HepG2 (cell line): ENCODE measurements around the gene ERF. TPM values are rescaled to one million over a fixed set of nuclear protein-coding genes. Genes with fewer than 3 reads are reported as not detected.
A peak's percentile ranks its signal among the peaks of the same experiment; 100 is the strongest.

Experiments
- EZH2 ChIP-seq: conservative IDR thresholded peaks from 2 replicates; pipeline ENCODE4 v1.6.1; 2012; ENCODE audit warnings: mild to moderate bottlenecking, low read depth, low read length, moderate library complexity
- HNRNPUL1 ChIP-seq: fragments of 200-400 bp; formaldehyde crosslinking; IDR thresholded peaks from 2 replicates; pipeline ENCODE4 v1.6.1; 2017; ENCODE audit warnings: low read depth, mild to moderate bottlenecking, low read length, moderate library complexity
- MLLT10 ChIP-seq: sonication (generic); formaldehyde crosslinking; IDR thresholded peaks from 2 replicates; pipeline ENCODE4 v1.4.0; 2020; ENCODE audit warnings: missing genetic modification reagents
- SKIL ChIP-seq: sonication (generic); formaldehyde crosslinking; IDR thresholded peaks from 2 replicates; pipeline ENCODE4 v1.8.0; 2022; ENCODE audit warnings: missing genetic modification reagents, mild to moderate bottlenecking, moderate library complexity, borderline replicate concordance
- SRSF1 ChIP-seq: fragments of 200-400 bp; formaldehyde crosslinking; optimal IDR thresholded peaks from 2 replicates; pipeline ENCODE3; 2017; ENCODE audit warnings: mild to moderate bottlenecking, low read depth, low read length, moderate library complexity
- SYNCRIP ChIP-seq: fragments of 200-400 bp; formaldehyde crosslinking; IDR thresholded peaks from 2 replicates; pipeline ENCODE4 v1.6.1; 2018; ENCODE audit warnings: mild to moderate bottlenecking, low read depth, low read length; ENCODE audit not compliant: insufficient read depth
- ZBED4 ChIP-seq: sonication (generic); formaldehyde crosslinking; IDR thresholded peaks from 2 replicates; pipeline ENCODE4 v1.4.0; 2020; ENCODE audit warnings: missing genetic modification reagents, borderline replicate concordance
- ZBTB7A ChIP-seq: sonication (generic); formaldehyde crosslinking; IDR thresholded peaks from 2 replicates; pipeline ENCODE4 v1.8.0; 2022; ENCODE audit warnings: mild to moderate bottlenecking, missing genetic modification reagents
- ZFX ChIP-seq: sonication (generic); formaldehyde crosslinking; IDR thresholded peaks from 2 replicates; pipeline ENCODE4 v1.4.0; 2020; ENCODE audit warnings: mild to moderate bottlenecking, low read depth, missing genetic modification reagents, moderate library complexity
- ZNF484 ChIP-seq: sonication (generic); formaldehyde crosslinking; IDR thresholded peaks from 2 replicates; pipeline ENCODE4 v1.5.1; 2020; ENCODE audit warnings: mild to moderate bottlenecking, low read depth, missing genetic modification reagents, borderline replicate concordance
- ZNF501 ChIP-seq: sonication (generic); formaldehyde crosslinking; IDR thresholded peaks from 2 replicates; pipeline ENCODE4 v1.5.1; 2020; ENCODE audit warnings: mild to moderate bottlenecking, moderate library complexity, missing genetic modification reagents
- ZNF678 ChIP-seq: sonication (generic); formaldehyde crosslinking; IDR thresholded peaks from 2 replicates; pipeline ENCODE4 v1.4.0; 2020; ENCODE audit warnings: mild to moderate bottlenecking, missing genetic modification reagents
- ZNF770 ChIP-seq: sonication (generic); formaldehyde crosslinking; IDR thresholded peaks from 2 replicates; pipeline ENCODE4 v1.5.0; 2020; ENCODE audit warnings: mild to moderate bottlenecking, missing genetic modification reagents
- ZSCAN12 ChIP-seq: sonication (generic); formaldehyde crosslinking; IDR thresholded peaks from 2 replicates; pipeline ENCODE4 v1.9.0; 2021; ENCODE audit warnings: mild to moderate bottlenecking, missing genetic modification reagents
- ZSCAN22 ChIP-seq: sonication (generic); formaldehyde crosslinking; IDR thresholded peaks from 2 replicates; pipeline ENCODE4 v1.4.0; 2020; ENCODE audit warnings: mild to moderate bottlenecking, missing genetic modification reagents
- polyA plus RNA-seq, 8 experiments: library from polyadenylated mRNA; depleted of rRNA in 3 of 8; stranded (reverse) in 7 of 8; unstranded in 1 of 8; fragments of >200 nt; fragmentation: Illumina TruSeq in 4 of 8; extraction: Trizol in 4 of 8; gene quantifications; 2 replicates each; pipeline versions ENCODE4 v1.2.1 to v1.2.3, GENCODE V29; 2011 to 2016; ENCODE audit warnings: low read depth in 4 of 8, missing spikeins in 1 of 8, mixed read lengths in 1 of 8; ENCODE audit not compliant: insufficient read depth in 1 of 8
- total RNA-seq, 5 experiments: library from RNA; depleted of rRNA; stranded (reverse); fragments of >200 nt; fragmentation: Illumina TruSeq; extraction: Trizol; gene quantifications; 2 replicates each; pipeline ENCODE4 v1.2.3, GENCODE V29; 2016; ENCODE audit warnings: low read depth in 1 of 5
- TF ChIP-seq, protein P1 (sequence below): sonication (generic); formaldehyde crosslinking; IDR thresholded peaks from 2 replicates; pipeline ENCODE4 v1.5.1; 2020; ENCODE audit warnings: missing genetic modification reagents, mild to moderate bottlenecking, borderline replicate concordance

The ERF gene
- total and polyA plus RNA-seq, 2 of the 13 experiments (the other 11 are each of a cell fraction or from before 2014, with no cell fraction given): 67.1 to 69.9 TPM

DNA sequence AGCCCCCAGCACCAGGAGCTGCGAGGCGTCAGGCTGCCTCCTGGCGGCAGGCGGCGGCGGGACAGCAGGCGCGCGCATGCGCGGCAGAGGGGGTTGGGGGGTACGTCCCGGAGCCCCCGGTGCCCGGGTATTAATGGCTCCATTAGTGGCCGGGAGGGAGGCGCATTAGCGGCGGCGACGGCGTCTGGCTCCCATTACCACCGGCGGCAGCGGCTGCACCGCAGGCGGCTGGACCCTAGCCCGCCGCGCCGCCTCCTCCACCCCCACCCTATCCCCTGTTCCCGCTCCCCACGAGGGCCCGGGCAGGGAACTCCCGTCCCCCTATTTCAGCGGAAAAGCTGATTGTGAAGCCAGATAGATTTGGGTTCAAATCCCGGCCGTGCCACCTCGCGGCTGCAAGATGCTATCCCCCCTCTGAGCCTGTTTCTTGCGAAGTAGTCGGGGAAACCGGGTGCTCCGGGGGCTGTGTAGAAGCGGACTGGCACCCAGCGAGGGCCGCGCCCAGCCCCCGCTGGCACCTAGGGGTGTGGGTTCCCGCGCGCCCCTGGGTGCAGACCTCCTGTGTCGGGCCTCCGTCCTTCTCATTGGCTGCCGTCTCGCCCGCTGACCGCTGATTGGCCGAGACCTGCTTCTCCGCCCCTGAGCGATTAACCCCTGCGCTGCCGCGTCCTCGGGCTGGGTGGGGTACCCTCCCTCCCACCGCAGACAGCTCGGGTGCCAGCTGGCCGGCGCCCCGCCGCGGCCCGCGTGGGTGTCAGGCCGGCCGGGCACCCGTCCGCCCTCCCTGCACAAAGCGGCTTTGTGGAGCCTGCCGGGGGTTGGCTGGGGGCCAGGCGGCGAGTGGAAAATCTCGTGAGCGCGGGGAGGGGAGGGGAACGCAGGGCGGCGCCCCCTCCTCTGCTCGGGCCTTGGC, 25.2 kb upstream of the ERF start (continued):
- TF ChIP-seq ZNF770 (CRISPR knock-in tag) (no peak), ZBED4 (CRISPR knock-in tag) (no peak), ZSCAN12 (CRISPR knock-in tag) (0 out of 2 replicates have a peak, but pooled peaks have one; percentile 29), SRSF1 (peak; percentile 95), ZBTB7A (peak; percentile 95), ZNF484 (CRISPR knock-in tag) (no peak), ZNF678 (0 out of 2 replicates have a peak, but pooled peaks have one; percentile 29), ZSCAN22 (no peak), SYNCRIP (no peak), SKIL (CRISPR knock-in tag) (no peak), ZFX (CRISPR knock-in tag) (no peak; the same call in none of the 2 replicates), MLLT10 (no peak), EZH2 (no peak), ZNF501 (CRISPR knock-in tag) (peak; percentile 40; the same call in 1 of the 2 replicates), HNRNPUL1 (peak; percentile 58)
- TF ChIP-seq, protein P1, sequence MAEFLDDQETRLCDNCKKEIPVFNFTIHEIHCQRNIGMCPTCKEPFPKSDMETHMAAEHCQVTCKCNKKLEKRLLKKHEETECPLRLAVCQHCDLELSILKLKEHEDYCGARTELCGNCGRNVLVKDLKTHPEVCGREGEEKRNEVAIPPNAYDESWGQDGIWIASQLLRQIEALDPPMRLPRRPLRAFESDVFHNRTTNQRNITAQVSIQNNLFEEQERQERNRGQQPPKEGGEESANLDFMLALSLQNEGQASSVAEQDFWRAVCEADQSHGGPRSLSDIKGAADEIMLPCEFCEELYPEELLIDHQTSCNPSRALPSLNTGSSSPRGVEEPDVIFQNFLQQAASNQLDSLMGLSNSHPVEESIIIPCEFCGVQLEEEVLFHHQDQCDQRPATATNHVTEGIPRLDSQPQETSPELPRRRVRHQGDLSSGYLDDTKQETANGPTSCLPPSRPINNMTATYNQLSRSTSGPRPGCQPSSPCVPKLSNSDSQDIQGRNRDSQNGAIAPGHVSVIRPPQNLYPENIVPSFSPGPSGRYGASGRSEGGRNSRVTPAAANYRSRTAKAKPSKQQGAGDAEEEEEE (CRISPR knock-in tag): no peak
